HepG2 (cell line): ENCODE results near the gene TMEM176A. TPM values are rescaled to one million over a fixed set of nuclear protein-coding genes. Genes with fewer than 3 reads are reported as not detected.

Experiments
- BRCA1 ChIP-seq: sonication (generic); formaldehyde crosslinking; IDR thresholded peaks from 2 replicates; pipeline ENCODE4 v1.4.0; 2020; ENCODE audit warnings: missing genetic modification reagents
- CREM ChIP-seq, 2 experiments: sonication (generic) in 1 of 2; formaldehyde crosslinking in 1 of 2; IDR thresholded peaks; 2 replicates each; pipeline versions ENCODE4 v1.4.0 to v1.6.1; 2016 to 2020; ENCODE audit warnings: antibody characterized with exemption in 1 of 2, mild to moderate bottlenecking in 1 of 2, missing genetic modification reagents in 1 of 2
- FOXA1 ChIP-seq, 2 experiments: fragments of 450-650 bp in 1 of 2; sonication (generic) in 1 of 2; formaldehyde crosslinking in 1 of 2; IDR thresholded peaks; 2 replicates each; pipeline versions ENCODE4 v1.4.0 to v1.6.1; 2016 to 2020; ENCODE audit warnings: missing genetic modification reagents in 1 of 2
- FOXO1 ChIP-seq: sonication (generic); formaldehyde crosslinking; IDR thresholded peaks from 2 replicates; pipeline ENCODE4 v1.4.0; 2020; ENCODE audit warnings: missing genetic modification reagents
- HIVEP1 ChIP-seq: sonication (generic); formaldehyde crosslinking; IDR thresholded peaks from 2 replicates; pipeline ENCODE4 v1.4.0; 2020; ENCODE audit warnings: mild to moderate bottlenecking, missing genetic modification reagents
- KDM2A ChIP-seq: sonication (generic); formaldehyde crosslinking; IDR thresholded peaks from 2 replicates; pipeline ENCODE4 v1.4.0; 2020; ENCODE audit warnings: low read depth, missing genetic modification reagents, borderline replicate concordance
- MEIS2 ChIP-seq: sonication (generic); formaldehyde crosslinking; IDR thresholded peaks from 2 replicates; pipeline ENCODE4 v1.9.0; 2021; ENCODE audit warnings: mild to moderate bottlenecking, missing genetic modification reagents
- PHF21A ChIP-seq: sonication (generic); formaldehyde crosslinking; IDR thresholded peaks from 2 replicates; pipeline ENCODE4 v1.5.0; 2020; ENCODE audit warnings: mild to moderate bottlenecking, missing genetic modification reagents
- POLR2A ChIP-seq, 2 experiments: IDR thresholded peaks; 2 replicates each; pipeline ENCODE4 v1.6.1; 2011; ENCODE audit warnings: low read depth in 2 of 2, low read length in 2 of 2, mild to moderate bottlenecking in 1 of 2, moderate library complexity in 1 of 2; ENCODE audit not compliant: insufficient read depth in 1 of 2
- PRMT3 ChIP-seq: sonication (generic); formaldehyde crosslinking; IDR thresholded peaks from 2 replicates; pipeline ENCODE4 v1.8.1; 2022; ENCODE audit warnings: low read depth, mild to moderate bottlenecking, moderate library complexity, missing genetic modification reagents, borderline replicate concordance
- RAD21 ChIP-seq: fragments of 450-650 bp; formaldehyde crosslinking; IDR thresholded peaks from 2 replicates; pipeline ENCODE4 v1.5.0; 2020; ENCODE audit warnings: mild to moderate bottlenecking
- SALL1 ChIP-seq: sonication (generic); formaldehyde crosslinking; IDR thresholded peaks from 2 replicates; pipeline ENCODE4 v1.8.0; 2022; ENCODE audit warnings: mild to moderate bottlenecking, missing genetic modification reagents
- STAT5B ChIP-seq: sonication (generic); formaldehyde crosslinking; IDR thresholded peaks from 2 replicates; pipeline ENCODE4 v1.4.0; 2020; ENCODE audit warnings: missing genetic modification reagents
- ZBTB7A ChIP-seq: sonication (generic); formaldehyde crosslinking; IDR thresholded peaks from 2 replicates; pipeline ENCODE4 v1.8.0; 2022; ENCODE audit warnings: mild to moderate bottlenecking, missing genetic modification reagents
- ZFP1 ChIP-seq: IDR thresholded peaks from 2 replicates; pipeline ENCODE4 v1.6.1; 2016
- ZFP36 ChIP-seq: fragments of 150-350 bp; IDR thresholded peaks from 2 replicates; pipeline ENCODE4 v1.6.1; 2018; ENCODE audit warnings: borderline replicate concordance, low read length, low read depth; ENCODE audit not compliant: partially characterized antibody
- ZMYM2 ChIP-seq: sonication (generic); formaldehyde crosslinking; IDR thresholded peaks from 2 replicates; pipeline ENCODE4 v1.8.0; 2022; ENCODE audit warnings: mild to moderate bottlenecking, missing genetic modification reagents
- ZNF143 ChIP-seq: sonication (generic); formaldehyde crosslinking; IDR thresholded peaks from 2 replicates; pipeline ENCODE4 v1.4.0; 2020; ENCODE audit warnings: missing genetic modification reagents
- ZNF30 ChIP-seq: sonication (generic); formaldehyde crosslinking; IDR thresholded peaks from 2 replicates; pipeline ENCODE4 v1.5.0; 2020; ENCODE audit warnings: mild to moderate bottlenecking, missing genetic modification reagents
- ZNF431 ChIP-seq: sonication (generic); formaldehyde crosslinking; IDR thresholded peaks from 2 replicates; pipeline ENCODE4 v1.9.0; 2022; ENCODE audit warnings: missing genetic modification reagents, low read depth, mild to moderate bottlenecking, borderline replicate concordance
- ZNF543 ChIP-seq: sonication (generic); formaldehyde crosslinking; IDR thresholded peaks from 2 replicates; pipeline ENCODE4 v1.4.0; 2020; ENCODE audit warnings: mild to moderate bottlenecking, missing genetic modification reagents
- ZNF558 ChIP-seq: sonication (generic); formaldehyde crosslinking; IDR thresholded peaks from 2 replicates; pipeline ENCODE4 v1.9.0; 2022; ENCODE audit warnings: mild to moderate bottlenecking, missing genetic modification reagents, borderline replicate concordance
- ZNF562 ChIP-seq: sonication (generic); formaldehyde crosslinking; IDR thresholded peaks from 2 replicates; pipeline ENCODE4 v1.8.0; 2022; ENCODE audit warnings: missing genetic modification reagents, borderline replicate concordance
- ZNF644 ChIP-seq: IDR thresholded peaks from 2 replicates; pipeline ENCODE4 v1.6.1; 2016; ENCODE audit warnings: low read depth
- ZNF672 ChIP-seq: sonication (generic); formaldehyde crosslinking; IDR thresholded peaks from 2 replicates; pipeline ENCODE4 v1.8.1; 2022; ENCODE audit warnings: missing genetic modification reagents
- polyA plus RNA-seq, 8 experiments: library from polyadenylated mRNA; depleted of rRNA in 3 of 8; stranded (reverse) in 7 of 8; unstranded in 1 of 8; fragments of >200 nt; fragmentation: Illumina TruSeq in 4 of 8; extraction: Trizol in 4 of 8; gene quantifications; 2 replicates each; pipeline versions ENCODE4 v1.2.1 to v1.2.3, GENCODE V29; 2011 to 2016; ENCODE audit warnings: low read depth in 4 of 8, missing spikeins in 1 of 8, mixed read lengths in 1 of 8; ENCODE audit not compliant: insufficient read depth in 1 of 8
- total RNA-seq, 5 experiments: library from RNA; depleted of rRNA; stranded (reverse); fragments of >200 nt; fragmentation: Illumina TruSeq; extraction: Trizol; gene quantifications; 2 replicates each; pipeline ENCODE4 v1.2.3, GENCODE V29; 2016; ENCODE audit warnings: low read depth in 1 of 5
- TF ChIP-seq, protein P1 (sequence below): sonication (generic); formaldehyde crosslinking; IDR thresholded peaks from 2 replicates; pipeline ENCODE4 v1.9.0; 2022; ENCODE audit warnings: low read depth, missing genetic modification reagents
- TF ChIP-seq, protein P2 (sequence below): sonication (generic); formaldehyde crosslinking; IDR thresholded peaks from 2 replicates; pipeline ENCODE4 v1.5.1; 2020; ENCODE audit warnings: missing genetic modification reagents, mild to moderate bottlenecking, borderline replicate concordance
- TF ChIP-seq, protein P3 (sequence below): sonication (generic); formaldehyde crosslinking; IDR thresholded peaks from 2 replicates; pipeline ENCODE4 v1.5.1; 2020; ENCODE audit warnings: missing genetic modification reagents, mild to moderate bottlenecking, borderline replicate concordance

TMEM176A gene
- total and polyA plus RNA-seq, 2 of the 13 experiments (the other 11 are each of a cell fraction or from before 2014, with no cell fraction given), result not detected

DNA sequence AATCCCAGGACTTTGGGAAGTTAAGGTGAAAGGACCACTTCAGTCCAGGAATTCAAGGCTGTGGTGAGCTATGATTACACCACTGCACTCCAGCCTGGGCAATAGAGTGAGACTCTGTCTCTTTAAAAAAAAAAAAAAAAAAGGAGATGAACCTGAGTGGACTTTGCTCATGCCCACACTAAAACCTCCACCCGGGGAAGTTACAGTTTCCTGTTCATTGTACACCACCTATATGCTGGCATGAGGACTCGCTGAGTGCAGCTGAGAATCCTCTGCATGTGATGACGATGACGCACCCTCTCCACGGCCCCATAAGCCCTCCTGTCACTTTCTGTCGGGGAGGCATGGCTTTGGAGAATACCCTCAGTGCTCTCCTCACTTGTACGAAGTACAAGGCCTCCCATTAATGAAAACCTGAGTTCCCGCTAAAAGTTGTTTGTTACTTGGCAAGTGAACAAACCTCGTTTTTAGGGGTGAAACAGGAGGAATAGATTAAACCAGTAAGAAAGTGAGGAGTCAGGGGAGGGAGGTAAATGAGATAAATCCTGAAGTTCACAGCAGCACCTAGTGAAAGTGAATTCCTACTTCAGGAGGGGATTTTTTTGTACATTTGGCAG, 16.3 kb upstream of the TMEM176A start (continued):
- TF ChIP-seq, protein P1, sequence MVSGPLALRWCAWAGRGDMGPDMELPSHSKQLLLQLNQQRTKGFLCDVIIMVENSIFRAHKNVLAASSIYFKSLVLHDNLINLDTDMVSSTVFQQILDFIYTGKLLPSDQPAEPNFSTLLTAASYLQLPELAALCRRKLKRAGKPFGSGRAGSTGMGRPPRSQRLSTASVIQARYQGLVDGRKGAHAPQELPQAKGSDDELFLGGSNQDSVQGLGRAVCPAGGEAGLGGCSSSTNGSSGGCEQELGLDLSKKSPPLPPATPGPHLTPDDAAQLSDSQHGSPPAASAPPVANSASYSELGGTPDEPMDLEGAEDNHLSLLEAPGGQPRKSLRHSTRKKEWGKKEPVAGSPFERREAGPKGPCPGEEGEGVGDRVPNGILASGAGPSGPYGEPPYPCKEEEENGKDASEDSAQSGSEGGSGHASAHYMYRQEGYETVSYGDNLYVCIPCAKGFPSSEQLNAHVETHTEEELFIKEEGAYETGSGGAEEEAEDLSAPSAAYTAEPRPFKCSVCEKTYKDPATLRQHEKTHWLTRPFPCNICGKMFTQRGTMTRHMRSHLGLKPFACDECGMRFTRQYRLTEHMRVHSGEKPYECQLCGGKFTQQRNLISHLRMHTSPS, result peak; percentile 42; the same call in 1 of the 2 replicates
- TF ChIP-seq ZMYM2 (CRISPR knock-in tag) (no peak), CREM (IDR thresholded peaks at IDR 0.05) (peak; percentile 24; the same call in 1 of the 2 replicates), CREM (CRISPR knock-in tag; IDR thresholded peaks at IDR 0.05) (no peak), ZNF543 (CRISPR knock-in tag) (no peak), FOXO1 (CRISPR knock-in tag) (no peak), ZBTB7A (CRISPR knock-in tag) (no peak), ZNF672 (CRISPR knock-in tag) (no peak), ZNF558 (CRISPR knock-in tag) (no peak), ZNF431 (CRISPR knock-in tag) (no peak), PRMT3 (CRISPR knock-in tag) (no peak), ZFP1 (CRISPR knock-in tag) (no peak), STAT5B (CRISPR knock-in tag) (no peak), SALL1 (CRISPR knock-in tag) (peak; percentile 43; the same call in 1 of the 2 replicates), MEIS2 (CRISPR knock-in tag) (no peak), KDM2A (CRISPR knock-in tag) (no peak), RAD21 (no peak), ZNF30 (CRISPR knock-in tag) (no peak), FOXA1 (IDR thresholded peaks at IDR 0.05) (no peak), FOXA1 (CRISPR knock-in tag; IDR thresholded peaks at IDR 0.05) (no peak), POLR2A (IDR thresholded peaks at IDR 0.05; ENCODE audit: insufficient read depth in 1 of 2, low read depth in 2 of 2, low read length in 2 of 2) (0 out of 4 replicates have a peak, but pooled peaks of 1 of the 2 experiments have one; percentile 25), ZFP36 (no peak), PHF21A (CRISPR knock-in tag) (peak; percentile 37; the same call in 1 of the 2 replicates), BRCA1 (CRISPR knock-in tag) (no peak), HIVEP1 (CRISPR knock-in tag) (no peak), ZNF143 (CRISPR knock-in tag) (no peak), ZNF562 (no peak), ZNF644 (CRISPR knock-in tag) (no peak)
- TF ChIP-seq, protein P2, sequence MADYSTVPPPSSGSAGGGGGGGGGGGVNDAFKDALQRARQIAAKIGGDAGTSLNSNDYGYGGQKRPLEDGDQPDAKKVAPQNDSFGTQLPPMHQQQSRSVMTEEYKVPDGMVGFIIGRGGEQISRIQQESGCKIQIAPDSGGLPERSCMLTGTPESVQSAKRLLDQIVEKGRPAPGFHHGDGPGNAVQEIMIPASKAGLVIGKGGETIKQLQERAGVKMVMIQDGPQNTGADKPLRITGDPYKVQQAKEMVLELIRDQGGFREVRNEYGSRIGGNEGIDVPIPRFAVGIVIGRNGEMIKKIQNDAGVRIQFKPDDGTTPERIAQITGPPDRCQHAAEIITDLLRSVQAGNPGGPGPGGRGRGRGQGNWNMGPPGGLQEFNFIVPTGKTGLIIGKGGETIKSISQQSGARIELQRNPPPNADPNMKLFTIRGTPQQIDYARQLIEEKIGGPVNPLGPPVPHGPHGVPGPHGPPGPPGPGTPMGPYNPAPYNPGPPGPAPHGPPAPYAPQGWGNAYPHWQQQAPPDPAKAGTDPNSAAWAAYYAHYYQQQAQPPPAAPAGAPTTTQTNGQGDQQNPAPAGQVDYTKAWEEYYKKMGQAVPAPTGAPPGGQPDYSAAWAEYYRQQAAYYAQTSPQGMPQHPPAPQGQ, result no peak
- TF ChIP-seq, protein P3, sequence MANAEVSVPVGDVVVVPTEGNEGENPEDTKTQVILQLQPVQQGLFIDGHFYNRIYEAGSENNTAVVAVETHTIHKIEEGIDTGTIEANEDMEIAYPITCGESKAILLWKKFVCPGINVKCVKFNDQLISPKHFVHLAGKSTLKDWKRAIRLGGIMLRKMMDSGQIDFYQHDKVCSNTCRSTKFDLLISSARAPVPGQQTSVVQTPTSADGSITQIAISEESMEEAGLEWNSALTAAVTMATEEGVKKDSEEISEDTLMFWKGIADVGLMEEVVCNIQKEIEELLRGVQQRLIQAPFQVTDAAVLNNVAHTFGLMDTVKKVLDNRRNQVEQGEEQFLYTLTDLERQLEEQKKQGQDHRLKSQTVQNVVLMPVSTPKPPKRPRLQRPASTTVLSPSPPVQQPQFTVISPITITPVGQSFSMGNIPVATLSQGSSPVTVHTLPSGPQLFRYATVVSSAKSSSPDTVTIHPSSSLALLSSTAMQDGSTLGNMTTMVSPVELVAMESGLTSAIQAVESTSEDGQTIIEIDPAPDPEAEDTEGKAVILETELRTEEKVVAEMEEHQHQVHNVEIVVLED, result no peak
